CD14-positive monocyte (primary cell): ENCODE results near the gene GABBR2. TPM values are rescaled to one million over a fixed set of nuclear protein-coding genes. Genes with fewer than 3 reads are reported as not detected.

ENCODE experiments used
- DNase-seq, 3 donors: peaks; one replicate each; pipeline ENCODE4 v3.0.0-alpha.2; 2011 to 2022
- H2AFZ ChIP-seq: 2 replicates; pipeline ENCODE4 v1.6.0; 2012; ENCODE audit warnings: mild to moderate bottlenecking, low read depth, low read length, inconsistent platforms; ENCODE audit not compliant: insufficient read depth, poor library complexity, severe bottlenecking
- H3K27ac ChIP-seq, 2 donors: 1 replicate in 1 of 2; 2 replicates in 1 of 2; pipeline ENCODE4 v1.5.1; 2012 to 2013; ENCODE audit warnings: low read length in 2 of 2, control low read depth in 1 of 2, inconsistent platforms in 1 of 2, low read depth in 1 of 2, mild to moderate bottlenecking in 1 of 2
- H3K27me3 ChIP-seq, 2 donors: one replicate each; pipeline versions ENCODE4 v1.6.0 to v1.6.1; 2011 to 2013; ENCODE audit warnings: low read length in 2 of 2; ENCODE audit not compliant: control insufficient read depth in 2 of 2, insufficient read depth in 2 of 2
- H3K36me3 ChIP-seq, 2 donors: replicated peaks in 1 of 2; 1 replicate in 1 of 2; 2 replicates in 1 of 2; pipeline versions ENCODE4 v1.5.1 to v1.6.1; 2012 to 2013; ENCODE audit warnings: low read length in 2 of 2, control low read depth in 1 of 2, inconsistent platforms in 1 of 2, mild to moderate bottlenecking in 1 of 2; ENCODE audit not compliant: insufficient read depth in 2 of 2, control insufficient read depth in 1 of 2
- H3K4me1 ChIP-seq, 2 donors: 1 replicate in 1 of 2; 2 replicates in 1 of 2; pipeline versions ENCODE4 v1.5.1 to v1.6.1; 2012 to 2013; ENCODE audit warnings: low read length in 2 of 2, control low read depth in 1 of 2, inconsistent platforms in 1 of 2, mild to moderate bottlenecking in 1 of 2, moderate library complexity in 1 of 2; ENCODE audit not compliant: insufficient read depth in 2 of 2, control insufficient read depth in 1 of 2
- H3K4me2 ChIP-seq: replicated peaks from 2 replicates; pipeline ENCODE3; 2012; ENCODE audit warnings: low read length, moderate library complexity, mild to moderate bottlenecking; ENCODE audit not compliant: poor library complexity, severe bottlenecking; ENCODE audit errors: extremely low read depth
- H3K4me3 ChIP-seq, 3 experiments: fragments of 200-600 bp in 1 of 3; sonication (generic) in 1 of 3; replicated peaks in 1 of 3; 1 replicate in 2 of 3; 2 replicates in 1 of 3; pipeline ENCODE4 v1.5.1; 2011 to 2013; ENCODE audit warnings: low read length in 3 of 3, mild to moderate bottlenecking in 3 of 3, control low read depth in 2 of 3, low read depth in 2 of 3, inconsistent platforms in 1 of 3, moderate library complexity in 1 of 3
- H3K79me2 ChIP-seq: 2 replicates; pipeline ENCODE4 v1.6.0; 2012; ENCODE audit warnings: mild to moderate bottlenecking, control low read depth, inconsistent platforms, low read length, moderate library complexity; ENCODE audit not compliant: insufficient read depth
- H3K9ac ChIP-seq: 2 replicates; pipeline ENCODE4 v1.6.0; 2017; ENCODE audit warnings: low read length, mild to moderate bottlenecking; ENCODE audit not compliant: insufficient read depth, poor library complexity, severe bottlenecking
- H3K9me3 ChIP-seq, 2 donors: replicated peaks in 1 of 2; 1 replicate in 1 of 2; 2 replicates in 1 of 2; pipeline versions ENCODE4 v1.5.1 to v1.6.1; 2012 to 2013; ENCODE audit warnings: low read length in 2 of 2, control low read depth in 1 of 2; ENCODE audit not compliant: control insufficient read depth in 1 of 2, insufficient read depth in 1 of 2
- H4K20me1 ChIP-seq: 2 replicates; pipeline ENCODE4 v1.6.0; 2012; ENCODE audit warnings: mild to moderate bottlenecking, low read length, control low read depth, moderate library complexity; ENCODE audit not compliant: insufficient read depth
- H3K27ac Mint-ChIP-seq, 7 donors: one replicate each; pipeline ENCODE4 v1.8.0; 2020; ENCODE audit warnings: mild to moderate bottlenecking in 7 of 7, mixed read lengths in 7 of 7, moderate library complexity in 6 of 7, inconsistent platforms in 2 of 7
- H3K27me3 Mint-ChIP-seq, 3 donors: one replicate each; pipeline ENCODE4 v1.8.0; 2021 to 2022; ENCODE audit warnings: low read depth in 3 of 3, mild to moderate bottlenecking in 3 of 3, mixed read lengths in 3 of 3, moderate library complexity in 3 of 3, inconsistent platforms in 1 of 3
- H3K36me3 Mint-ChIP-seq, 2 donors: one replicate each; pipeline ENCODE4 v1.8.0; 2020; ENCODE audit warnings: mixed read lengths in 2 of 2, inconsistent platforms in 1 of 2, mild to moderate bottlenecking in 1 of 2
- H3K4me1 Mint-ChIP-seq: one replicate; pipeline ENCODE4 v1.8.0; 2020; ENCODE audit warnings: mild to moderate bottlenecking, mixed read lengths
- H3K4me3 Mint-ChIP-seq, 2 donors: one replicate each; pipeline ENCODE4 v1.8.0; 2020; ENCODE audit warnings: mild to moderate bottlenecking in 2 of 2, mixed read lengths in 2 of 2, moderate library complexity in 1 of 2
- H3K9me3 Mint-ChIP-seq, 7 donors: one replicate each; pipeline ENCODE4 v1.8.0; 2020 to 2022; ENCODE audit warnings: mixed read lengths in 7 of 7, mild to moderate bottlenecking in 6 of 7, moderate library complexity in 6 of 7, inconsistent platforms in 2 of 7
- CTCF ChIP-seq: fragments of 200-600 bp; IDR thresholded peaks from one replicate; pipeline ENCODE4 v1.8.0; 2022; ENCODE audit warnings: antibody characterized with exemption, mild to moderate bottlenecking
- WGBS: methylation state at CpG from one replicate; pipeline ENCODE4 v1.1.5; 2013; ENCODE audit warnings: missing lambda C conversion rate; ENCODE audit not compliant: insufficient coverage; 5-methylcytosine and 5-hydroxymethylcytosine counted together
- intact Hi-C, 2 donors: fragments of 100-400 bp; cut with micrococcal nuclease; formaldehyde crosslinking; loops; one replicate each; pipeline versions ENCODE4 v1.15.0 to v1.15.1; 2023
- polyA plus RNA-seq, 3 donors: library from polyadenylated mRNA; depleted of rRNA in 1 of 3; unstranded in 2 of 3; stranded (reverse) in 1 of 3; fragments of 300-500 nt in 2 of 3; fragments of >200 nt in 1 of 3; fragmentation: Illumina TruSeq in 2 of 3; gene quantifications; 1 replicate in 2 of 3; 2 replicates in 1 of 3; pipeline ENCODE4 v1.2.3, GENCODE V29; 2012 to 2021

GABBR2 gene
- polyA plus RNA-seq, 3 donors: not detected

- Histone ChIP-seq H3K4me2 (no peak overlapping the region), H3K27me3 (no peaks in the 10 kb centered on the region), H3K9ac (no peak overlapping the region), H3K36me3 (no peaks in the 10 kb centered on the region), H3K4me3 (no peak overlapping the region), H3K4me1 (no peaks in the 10 kb centered on the region), H2AFZ (no peak overlapping the region), H3K9me3 (no peaks in the 10 kb centered on the region), H4K20me1 (no peaks in the 10 kb centered on the region), H3K27ac (no peak overlapping the region), H3K79me2 (no peaks in the 10 kb centered on the region)
- no peak for DNase-seq
- intact Hi-C loops: no loop called here
- H3K36me3 Mint-ChIP-seq: no peaks in the 10 kb centered on the region
- H3K27ac Mint-ChIP-seq: no peak overlapping the region
- 100% methylated on average over 1 of the region's 4 CpGs for WGBS
- TF ChIP-seq CTCF: no peak
- H3K4me1 Mint-ChIP-seq: peaks cover 3% of the 10 kb centered on the region
- no peak overlapping the region for H3K4me3 Mint-ChIP-seq
- H3K27me3 Mint-ChIP-seq: peaks cover 6 to 13% (median 10%) of the 10 kb centered on the region in 3 donors
- peaks cover 0 to 3% (median 0%) of the 10 kb centered on the region in 7 donors for H3K9me3 Mint-ChIP-seq
Observed at GRCh38 chr9:98540476-98540875, 168.3 kb downstream of the GABBR2 start.

- Histone ChIP-seq H4K20me1 (no peaks in the 10 kb centered on the region), H2AFZ (no peak overlapping the region), H3K36me3 (no peaks in the 10 kb centered on the region), H3K9ac (no peak overlapping the region), H3K27me3 (no peaks in the 10 kb centered on the region), H3K4me3 (no peak overlapping the region), H3K4me2 (no peak overlapping the region), H3K9me3 (no peaks in the 10 kb centered on the region), H3K4me1 (no peaks in the 10 kb centered on the region), H3K79me2 (no peaks in the 10 kb centered on the region), H3K27ac (no peak overlapping the region)
- Mint-ChIP-seq H3K27me3 (peaks cover 6 to 13% (median 10%) of the 10 kb centered on the region in 3 donors), H3K36me3 (no peaks in the 10 kb centered on the region), H3K27ac (no peak overlapping the region), H3K4me3 (no peak overlapping the region), H3K4me1 (peaks cover 3% of the 10 kb centered on the region), H3K9me3 (peaks cover 0 to 3% (median 0%) of the 10 kb centered on the region in 7 donors)
- TF ChIP-seq CTCF: no peak
- intact Hi-C loops: loop anchor here in 1 of 2 donors (5.0 kb wide), 1 partner anchor 252 kb away; no protein-coding TSS in a partner anchor
- no peak for DNase-seq
- WGBS: 83% methylated on average over 4 of the region's 7 CpGs
Observed at GRCh38 chr9:98539954-98540353, 168.8 kb downstream of the GABBR2 start.
